CD4-positive, CD25-positive, alpha-beta regulatory T cell (primary cell): ENCODE measurements around the gene PCBP3. TPM values are rescaled to one million over a fixed set of nuclear protein-coding genes. Genes with fewer than 3 reads are reported as not detected.

ENCODE experiments used
- ATAC-seq, 2 donors: fragments of 150-1000 bp; cut with Tn5 transposase; one replicate each; pipeline ENCODE4 v1.10.0; 2021; ENCODE audit warnings: low read depth in 2 of 2, moderate number of reproducible peaks in 2 of 2, moderate library complexity in 1 of 2
- DNase-seq, 3 donors: peaks; one replicate each; pipeline versions ENCODE4 v3.0.0 to v3.0.0-alpha.2; 2012 to 2022; ENCODE audit warnings: mixed read lengths in 1 of 3
- H3K27ac ChIP-seq: one replicate; pipeline ENCODE4 v1.7.0; 2013; ENCODE audit warnings: mild to moderate bottlenecking, low read length; ENCODE audit not compliant: insufficient read depth, poor library complexity, severe bottlenecking
- H3K27me3 ChIP-seq: one replicate; pipeline ENCODE4 v1.7.0; 2013; ENCODE audit warnings: low read length; ENCODE audit not compliant: control insufficient read depth, insufficient read depth
- H3K36me3 ChIP-seq: one replicate; pipeline ENCODE4 v1.7.0; 2013; ENCODE audit warnings: mild to moderate bottlenecking, low read length, moderate library complexity; ENCODE audit not compliant: control insufficient read depth, insufficient read depth
- H3K4me1 ChIP-seq: 2 replicates; pipeline ENCODE4 v1.7.0; 2013; ENCODE audit warnings: mild to moderate bottlenecking, low read length; ENCODE audit not compliant: insufficient read depth, control insufficient read depth, poor library complexity, severe bottlenecking
- H3K4me3 ChIP-seq: one replicate; pipeline ENCODE4 v1.7.0; 2013; ENCODE audit warnings: low read depth, mild to moderate bottlenecking, low read length, moderate library complexity
- H3K9me3 ChIP-seq, 2 experiments: 1 replicate in 1 of 2; 2 replicates in 1 of 2; pipeline ENCODE4 v1.7.0; 2013; ENCODE audit warnings: low read length in 2 of 2, mild to moderate bottlenecking in 1 of 2, moderate library complexity in 1 of 2; ENCODE audit not compliant: control insufficient read depth in 2 of 2
- H3K27ac Mint-ChIP-seq, 3 donors: one replicate each; pipeline ENCODE4 v1.8.0; 2020 to 2022; ENCODE audit warnings: mild to moderate bottlenecking in 3 of 3, mixed read lengths in 3 of 3, moderate library complexity in 2 of 3
- H3K27me3 Mint-ChIP-seq: one replicate; pipeline ENCODE4 v1.8.0; 2022; ENCODE audit warnings: mild to moderate bottlenecking, mixed read lengths
- H3K36me3 Mint-ChIP-seq: one replicate; pipeline ENCODE4 v1.8.0; 2020; ENCODE audit warnings: mixed read lengths
- H3K4me1 Mint-ChIP-seq, 4 donors: one replicate each; pipeline ENCODE4 v1.8.0; 2020 to 2022; ENCODE audit warnings: mixed read lengths in 4 of 4, mild to moderate bottlenecking in 1 of 4
- H3K4me3 Mint-ChIP-seq, 4 donors: one replicate each; pipeline ENCODE4 v1.8.0; 2020 to 2022; ENCODE audit warnings: mild to moderate bottlenecking in 4 of 4, mixed read lengths in 4 of 4, moderate library complexity in 3 of 4
- H3K9me3 Mint-ChIP-seq, 7 donors: one replicate each; pipeline ENCODE4 v1.8.0; 2020 to 2022; ENCODE audit warnings: mixed read lengths in 7 of 7, mild to moderate bottlenecking in 3 of 7, moderate library complexity in 2 of 7
- polyA plus RNA-seq, 4 donors: library from polyadenylated mRNA; unstranded; fragments of 300-500 nt; fragmentation: Illumina TruSeq; gene quantifications; one replicate each; pipeline ENCODE4 v1.2.3, GENCODE V29; 2021
- total RNA-seq: library from RNA; stranded (reverse); gene quantifications from one replicate; pipeline ENCODE4 v1.2.3, GENCODE V29; 2022

PCBP3 gene
- total and polyA plus RNA-seq, 5 donors from 2014 or later: 0.72 to 5.3 (median 2.3) TPM

GRCh38 chr21:45938453-45938755 lies 294.9 kb downstream of the PCBP3 start:
- Mint-ChIP-seq H3K27me3 (no peaks in the 10 kb centered on the region), H3K27ac (no peak overlapping the region), H3K4me3 (no peak overlapping the region), H3K36me3 (peaks cover under 1% of the 10 kb centered on the region), H3K9me3 (peaks cover 0 to 1% (median 0%) of the 10 kb centered on the region in 7 donors), H3K4me1 (no peaks in the 10 kb centered on the region)
- Histone ChIP-seq H3K9me3 (no peaks in the 10 kb centered on the region), H3K4me3 (no peak overlapping the region), H3K36me3 (no peaks in the 10 kb centered on the region), H3K27me3 (no peaks in the 10 kb centered on the region), H3K27ac (no peak overlapping the region), H3K4me1 (no peaks in the 10 kb centered on the region)
- ATAC-seq (no peak), DNase-seq (no peak)

DNA sequence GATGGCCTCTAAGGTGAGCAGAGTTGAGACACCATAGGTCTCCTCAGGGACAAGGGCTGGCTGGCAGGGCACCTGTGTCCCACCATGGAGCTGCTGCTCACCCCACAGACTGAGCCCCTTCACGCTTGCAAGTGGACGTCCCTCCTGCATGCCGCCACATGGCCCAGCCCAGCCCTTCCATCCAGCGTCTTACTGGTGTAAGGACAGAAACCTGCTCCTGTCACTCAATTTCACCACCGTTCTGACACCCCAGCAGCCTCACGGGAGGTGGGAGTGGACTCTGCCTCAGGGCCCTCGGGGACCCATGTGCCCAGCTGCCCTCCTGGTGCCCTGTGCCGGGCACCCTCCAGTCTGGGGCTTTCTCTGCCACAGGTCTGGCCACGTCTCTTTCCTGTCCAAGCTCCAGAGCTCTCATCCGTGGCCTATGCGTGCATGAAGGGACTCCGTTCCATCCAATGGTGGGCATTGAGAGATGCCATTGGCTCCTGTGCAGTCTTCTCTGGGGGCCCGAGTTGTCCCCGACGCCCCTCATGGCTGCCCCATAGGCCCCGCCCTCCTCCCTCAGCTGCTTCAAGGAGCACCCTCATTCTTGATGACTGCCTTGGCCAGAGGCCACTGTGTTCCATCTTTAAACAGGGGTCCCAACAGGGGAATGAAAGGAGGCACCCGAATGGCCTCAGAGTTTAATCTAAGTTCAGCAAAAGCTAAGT lies 295.4 kb downstream of the PCBP3 start:
- Mint-ChIP-seq H3K27ac (no peak overlapping the region), H3K27me3 (no peaks in the 10 kb centered on the region), H3K9me3 (peaks cover 0 to 1% (median 0%) of the 10 kb centered on the region in 7 donors), H3K36me3 (no peaks in the 10 kb centered on the region), H3K4me1 (no peaks in the 10 kb centered on the region), H3K4me3 (no peak overlapping the region)
- H3K4me1 ChIP-seq: no peaks in the 10 kb centered on the region
- H3K27me3 ChIP-seq: no peaks in the 10 kb centered on the region
- ATAC-seq: no peak
- H3K27ac ChIP-seq: no peak overlapping the region
- H3K4me3 ChIP-seq: no peak overlapping the region
- H3K9me3 ChIP-seq: no peaks in the 10 kb centered on the region
- no peak for DNase-seq
- no peaks in the 10 kb centered on the region for H3K36me3 ChIP-seq

DNA sequence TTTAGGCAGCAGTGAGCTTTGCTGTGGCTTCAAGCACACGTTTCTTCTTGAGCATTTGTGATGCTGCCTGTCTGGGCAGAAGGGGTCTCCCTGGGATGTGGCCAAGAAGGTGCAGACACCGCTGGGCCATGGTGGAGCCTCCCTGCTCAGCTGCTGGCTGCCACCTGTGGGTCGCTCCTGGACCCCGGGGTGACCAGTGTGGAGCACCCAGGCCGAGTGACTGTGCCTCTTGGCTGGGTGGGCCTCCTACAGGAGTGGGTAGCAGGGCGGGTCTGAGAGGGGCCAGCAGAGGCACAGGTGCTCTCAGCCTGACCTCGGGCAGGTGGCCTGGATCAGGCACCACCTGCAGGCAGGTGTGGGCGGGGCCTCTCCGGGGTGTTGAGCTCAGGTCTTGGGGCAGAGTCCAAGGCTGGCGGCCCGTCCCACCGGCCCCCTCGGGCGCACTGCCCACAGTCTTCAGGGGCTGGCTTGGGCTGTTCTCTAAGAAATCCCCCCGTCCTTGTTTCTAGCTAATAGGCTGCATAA lies 296.1 kb downstream of the PCBP3 start:
- H3K4me3 ChIP-seq: no peak overlapping the region
- Mint-ChIP-seq H3K9me3 (peaks cover 0 to 1% (median 0%) of the 10 kb centered on the region in 7 donors), H3K27me3 (no peaks in the 10 kb centered on the region), H3K4me1 (no peaks in the 10 kb centered on the region), H3K36me3 (no peaks in the 10 kb centered on the region), H3K4me3 (no peak overlapping the region), H3K27ac (no peak overlapping the region)
- ATAC-seq: no peak
- no peaks in the 10 kb centered on the region for H3K36me3 ChIP-seq
- H3K9me3 ChIP-seq: no peaks in the 10 kb centered on the region
- H3K27me3 ChIP-seq: no peaks in the 10 kb centered on the region
- no peak overlapping the region for H3K27ac ChIP-seq
- H3K4me1 ChIP-seq: no peaks in the 10 kb centered on the region
- no peak for DNase-seq

DNA sequence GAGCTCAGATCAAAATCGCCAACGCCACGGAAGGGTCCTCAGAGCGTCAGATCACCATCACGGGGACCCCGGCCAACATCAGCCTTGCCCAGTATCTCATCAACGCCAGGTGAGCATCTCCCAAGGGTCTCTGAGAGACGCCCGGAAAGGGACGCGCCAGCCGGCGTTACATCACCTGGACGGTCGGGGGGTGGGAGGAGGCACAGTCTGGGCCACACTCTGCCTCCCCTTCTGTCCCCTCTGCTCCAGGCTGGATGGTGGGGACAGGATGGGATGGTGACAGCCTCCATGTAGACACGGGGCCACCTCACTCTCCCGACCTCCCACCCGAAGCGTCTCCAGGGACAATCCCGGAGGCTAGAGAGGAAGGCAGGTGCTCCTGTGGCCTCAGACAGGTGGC lies 296.6 kb downstream of the PCBP3 start:
- Histone ChIP-seq H3K9me3 (no peaks in the 10 kb centered on the region), H3K27ac (no peak overlapping the region), H3K27me3 (no peaks in the 10 kb centered on the region), H3K4me1 (no peaks in the 10 kb centered on the region), H3K4me3 (no peak overlapping the region), H3K36me3 (no peaks in the 10 kb centered on the region)
- DNase-seq: no peak
- no peak overlapping the region for H3K4me3 Mint-ChIP-seq
- no peaks in the 10 kb centered on the region for H3K4me1 Mint-ChIP-seq
- H3K27ac Mint-ChIP-seq: no peak overlapping the region
- ATAC-seq: no peak
- H3K9me3 Mint-ChIP-seq: peaks cover 0 to 1% (median 0%) of the 10 kb centered on the region in 7 donors
- H3K27me3 Mint-ChIP-seq: no peaks in the 10 kb centered on the region
- no peaks in the 10 kb centered on the region for H3K36me3 Mint-ChIP-seq

DNA sequence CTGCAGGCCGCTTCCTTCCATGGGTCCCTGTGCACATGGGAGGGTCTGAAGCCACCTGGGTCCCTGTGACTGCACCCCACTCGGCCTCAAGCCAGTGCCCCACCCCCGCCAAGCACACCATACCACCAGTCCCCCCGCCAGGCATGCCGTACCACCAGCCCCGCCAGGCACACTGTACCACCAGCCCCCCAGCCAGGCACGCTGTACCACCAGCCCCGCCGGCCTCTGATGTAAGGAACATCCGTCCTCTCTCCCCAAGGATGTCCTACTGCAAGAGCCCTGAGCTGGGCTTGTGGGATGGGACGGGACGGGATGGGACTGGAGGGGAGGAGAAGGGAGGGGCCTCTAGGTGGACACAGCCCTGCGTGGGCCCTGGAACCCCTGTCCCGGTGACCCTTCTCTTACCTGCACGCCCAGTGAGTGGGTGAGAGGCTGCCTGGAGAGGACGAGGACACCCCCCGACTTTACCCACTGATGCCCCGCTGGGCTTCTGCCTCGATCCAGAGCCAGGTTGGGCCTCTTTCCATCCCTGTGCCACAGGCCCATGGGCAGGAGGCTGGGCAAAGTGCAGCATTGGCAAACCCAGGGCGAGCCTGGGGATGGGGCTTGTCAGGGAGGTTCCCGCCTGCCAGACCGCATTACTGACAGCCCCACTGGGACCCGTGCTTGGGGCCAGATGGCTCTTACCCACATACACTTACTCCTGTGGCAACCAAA lies 297.3 kb downstream of the PCBP3 start:
- H3K4me1 ChIP-seq: no peaks in the 10 kb centered on the region
- Mint-ChIP-seq H3K36me3 (no peaks in the 10 kb centered on the region), H3K4me3 (no peak overlapping the region), H3K27me3 (no peaks in the 10 kb centered on the region), H3K9me3 (no peaks in the 10 kb centered on the region), H3K4me1 (no peaks in the 10 kb centered on the region), H3K27ac (no peak overlapping the region)
- no peak overlapping the region for H3K4me3 ChIP-seq
- no peaks in the 10 kb centered on the region for H3K36me3 ChIP-seq
- no peak for ATAC-seq
- no peaks in the 10 kb centered on the region for H3K9me3 ChIP-seq
- DNase-seq: no peak
- H3K27ac ChIP-seq: no peak overlapping the region
- H3K27me3 ChIP-seq: no peaks in the 10 kb centered on the region

DNA sequence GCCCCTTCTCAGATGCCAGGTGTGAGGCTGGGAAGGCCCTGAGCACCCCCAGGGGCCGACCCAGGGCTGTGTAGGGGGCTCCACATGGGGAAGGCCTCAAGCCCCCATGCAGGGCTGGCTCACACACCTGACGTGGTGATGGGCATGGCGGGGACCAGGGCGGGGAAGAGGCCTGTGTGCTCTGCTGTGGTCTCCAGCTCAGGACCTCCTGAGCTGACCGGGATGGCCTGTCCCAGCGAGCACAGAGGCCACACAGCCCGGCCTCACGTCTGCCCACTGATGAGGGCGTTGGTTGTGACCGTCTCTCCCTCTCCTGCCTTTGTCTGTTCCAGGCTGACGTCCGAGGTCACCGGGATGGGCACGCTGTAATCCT lies 297.8 kb downstream of the PCBP3 start:
- H3K4me3 Mint-ChIP-seq: no peak overlapping the region
- no peaks in the 10 kb centered on the region for H3K4me1 Mint-ChIP-seq
- no peak overlapping the region for H3K27ac Mint-ChIP-seq
- no peak for DNase-seq
- H3K27me3 ChIP-seq: no peaks in the 10 kb centered on the region
- H3K27ac ChIP-seq: no peak overlapping the region
- no peaks in the 10 kb centered on the region for H3K27me3 Mint-ChIP-seq
- no peak for ATAC-seq
- no peaks in the 10 kb centered on the region for H3K4me1 ChIP-seq
- H3K4me3 ChIP-seq: no peak overlapping the region
- H3K9me3 ChIP-seq: no peaks in the 10 kb centered on the region
- no peaks in the 10 kb centered on the region for H3K36me3 ChIP-seq
- no peaks in the 10 kb centered on the region for H3K36me3 Mint-ChIP-seq
- H3K9me3 Mint-ChIP-seq: no peaks in the 10 kb centered on the region

DNA sequence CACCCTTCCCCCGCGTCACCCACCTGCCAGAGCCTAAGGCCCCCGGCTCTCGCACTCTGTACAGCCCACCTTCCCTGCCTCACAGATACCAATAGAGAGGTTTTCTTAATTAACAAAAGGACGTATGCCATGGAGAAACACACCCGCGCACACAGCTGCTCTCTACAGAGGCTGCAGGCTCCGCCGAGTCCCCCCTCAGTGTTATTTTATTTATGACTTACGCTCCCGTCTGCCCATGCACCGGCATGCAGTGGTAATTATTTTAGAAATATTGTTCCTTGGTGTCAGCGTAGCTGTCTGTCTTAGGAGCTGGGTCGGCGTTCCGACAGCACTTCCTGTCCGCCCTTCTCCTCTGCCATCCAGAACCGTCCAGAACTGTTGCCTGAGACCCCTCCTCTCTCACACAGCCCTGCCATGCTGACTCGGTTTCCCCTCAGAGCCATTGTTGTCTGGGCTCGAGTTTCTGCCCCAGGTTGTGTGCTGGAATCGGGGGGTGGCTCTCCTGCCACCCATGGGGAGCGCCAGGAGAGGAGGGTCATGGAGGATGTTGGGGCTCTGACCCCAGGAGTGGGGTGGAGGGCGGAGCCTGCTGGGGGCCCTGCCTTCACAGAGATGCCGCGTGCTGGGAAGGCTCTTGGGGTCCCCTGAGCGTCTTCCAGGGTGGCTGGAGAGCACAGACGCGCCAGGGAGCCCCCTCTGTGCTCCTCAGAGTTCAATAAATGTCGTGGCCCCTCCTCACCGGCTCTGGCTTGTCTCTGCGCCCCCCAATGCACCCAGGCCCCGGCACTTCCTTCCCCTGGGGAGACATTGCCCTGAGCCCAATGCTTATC lies 298.4 kb downstream of the PCBP3 start:
- Histone ChIP-seq H3K36me3 (no peaks in the 10 kb centered on the region), H3K27ac (no peak overlapping the region), H3K9me3 (no peaks in the 10 kb centered on the region), H3K27me3 (no peaks in the 10 kb centered on the region), H3K4me3 (no peak overlapping the region), H3K4me1 (no peaks in the 10 kb centered on the region)
- Mint-ChIP-seq H3K4me1 (peaks cover 0 to 4% (median 0%) of the 10 kb centered on the region in 4 donors), H3K27me3 (no peaks in the 10 kb centered on the region), H3K27ac (no peak overlapping the region), H3K4me3 (no peak overlapping the region), H3K9me3 (no peaks in the 10 kb centered on the region), H3K36me3 (no peaks in the 10 kb centered on the region)
- DNase-seq (no peak), ATAC-seq (no peak)
